ENCODE results near the gene ING3. TPM values are rescaled to one million over a fixed set of nuclear protein-coding genes. Genes with fewer than 3 reads are reported as not detected.
A peak's percentile ranks its signal among the peaks of the same experiment; 100 is the strongest.

The ING3 gene
- total and polyA plus RNA-seq, 9 of the 15 experiments (the other 6 are each of a cell fraction or from before 2014, with no cell fraction given): 22.8 to 233 (median 50.4) TPM

DNA sequence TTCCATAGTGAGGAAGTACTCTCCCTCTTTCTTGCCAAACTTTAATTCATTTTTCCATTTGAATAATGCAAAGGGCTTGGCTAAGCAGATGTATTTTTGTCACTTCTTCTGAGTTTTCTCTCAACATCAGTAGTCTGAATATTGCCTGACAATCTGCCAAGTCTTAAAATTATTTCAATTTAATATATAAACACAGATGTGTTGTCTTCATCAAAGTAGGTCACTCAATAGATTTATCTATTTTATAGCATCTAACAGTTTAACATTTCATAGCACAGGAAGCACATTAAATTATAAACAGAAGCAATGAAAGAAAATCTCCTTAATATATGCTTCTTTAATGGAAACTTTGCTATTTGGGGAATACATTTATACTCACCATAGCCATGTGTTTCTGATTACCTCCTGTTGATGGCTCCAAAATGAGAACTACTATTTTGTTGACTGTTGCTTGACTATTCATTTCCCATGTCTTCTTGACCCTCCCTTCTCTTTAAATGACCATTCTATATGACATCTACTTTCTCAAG is 42.5 kb downstream of the ING3 start (continued):
- TF ChIP-seq, protein P1, sequence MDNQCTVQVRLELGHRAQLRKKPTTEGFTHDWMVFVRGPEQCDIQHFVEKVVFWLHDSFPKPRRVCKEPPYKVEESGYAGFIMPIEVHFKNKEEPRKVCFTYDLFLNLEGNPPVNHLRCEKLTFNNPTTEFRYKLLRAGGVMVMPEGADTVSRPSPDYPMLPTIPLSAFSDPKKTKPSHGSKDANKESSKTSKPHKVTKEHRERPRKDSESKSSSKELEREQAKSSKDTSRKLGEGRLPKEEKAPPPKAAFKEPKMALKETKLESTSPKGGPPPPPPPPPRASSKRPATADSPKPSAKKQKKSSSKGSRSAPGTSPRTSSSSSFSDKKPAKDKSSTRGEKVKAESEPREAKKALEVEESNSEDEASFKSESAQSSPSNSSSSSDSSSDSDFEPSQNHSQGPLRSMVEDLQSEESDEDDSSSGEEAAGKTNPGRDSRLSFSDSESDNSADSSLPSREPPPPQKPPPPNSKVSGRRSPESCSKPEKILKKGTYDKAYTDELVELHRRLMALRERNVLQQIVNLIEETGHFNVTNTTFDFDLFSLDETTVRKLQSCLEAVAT (IDR thresholded peaks at IDR 0.05): 0 out of 4 replicates have a peak, but pooled peaks of 1 of the 2 experiments have one; percentile 19
- TF ChIP-seq, protein P2, sequence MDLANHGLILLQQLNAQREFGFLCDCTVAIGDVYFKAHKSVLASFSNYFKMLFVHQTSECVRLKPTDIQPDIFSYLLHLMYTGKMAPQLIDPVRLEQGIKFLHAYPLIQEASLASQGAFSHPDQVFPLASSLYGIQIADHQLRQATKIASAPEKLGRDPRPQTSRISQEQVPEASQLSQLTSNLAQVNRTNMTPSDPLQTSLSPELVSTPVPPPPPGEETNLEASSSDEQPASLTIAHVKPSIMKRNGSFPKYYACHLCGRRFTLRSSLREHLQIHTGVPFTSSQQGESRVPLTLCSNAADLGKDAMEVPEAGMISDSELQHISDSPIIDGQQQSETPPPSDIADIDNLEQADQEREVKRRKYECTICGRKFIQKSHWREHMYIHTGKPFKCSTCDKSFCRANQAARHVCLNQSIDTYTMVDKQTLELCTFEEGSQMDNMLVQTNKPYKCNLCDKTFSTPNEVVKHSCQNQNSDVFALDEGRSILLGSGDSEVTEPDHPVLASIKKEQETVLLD (IDR thresholded peaks at IDR 0.05): no peak
- no peak for TF ChIP-seq ZNF316 (IDR thresholded peaks at IDR 0.05)
- TF ChIP-seq, protein P3, sequence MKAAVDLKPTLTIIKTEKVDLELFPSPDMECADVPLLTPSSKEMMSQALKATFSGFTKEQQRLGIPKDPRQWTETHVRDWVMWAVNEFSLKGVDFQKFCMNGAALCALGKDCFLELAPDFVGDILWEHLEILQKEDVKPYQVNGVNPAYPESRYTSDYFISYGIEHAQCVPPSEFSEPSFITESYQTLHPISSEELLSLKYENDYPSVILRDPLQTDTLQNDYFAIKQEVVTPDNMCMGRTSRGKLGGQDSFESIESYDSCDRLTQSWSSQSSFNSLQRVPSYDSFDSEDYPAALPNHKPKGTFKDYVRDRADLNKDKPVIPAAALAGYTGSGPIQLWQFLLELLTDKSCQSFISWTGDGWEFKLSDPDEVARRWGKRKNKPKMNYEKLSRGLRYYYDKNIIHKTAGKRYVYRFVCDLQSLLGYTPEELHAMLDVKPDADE (conservative IDR thresholded peaks at IDR 0.05; ENCODE audit: control insufficient read depth, low read depth, low read length): no peak
- no peak for TF ChIP-seq POLR2G (IDR thresholded peaks at IDR 0.05; ENCODE audit: low read depth, low read length)
- TF ChIP-seq NCOA6 (IDR thresholded peaks at IDR 0.05): 0 out of 2 replicates have a peak, but pooled peaks have one; percentile 11
- no peak for TF ChIP-seq HNRNPLL (IDR thresholded peaks at IDR 0.05; ENCODE audit: low read depth, low read length, poor library complexity, severe bottlenecking)
- TF ChIP-seq MYNN (IDR thresholded peaks at IDR 0.05): peak; percentile 82
- TF ChIP-seq MYNN (CRISPR knock-in tag; IDR thresholded peaks at IDR 0.05): no peak
- no peak for TF ChIP-seq NR1H2 (CRISPR knock-in tag; IDR thresholded peaks at IDR 0.05)
- no peak for TF ChIP-seq ZNF224 (CRISPR knock-in tag; IDR thresholded peaks at IDR 0.05)
- TF ChIP-seq HDAC1 (IDR thresholded peaks at IDR 0.05): no peak; a peak in 1 of 4 replicates
- TF ChIP-seq KLF16 (IDR thresholded peaks at IDR 0.05): no peak
- TF ChIP-seq CBX8 (IDR thresholded peaks at IDR 0.05; ENCODE audit: borderline replicate concordance, extremely low read depth, low read depth, low read length, poor library complexity, severe bottlenecking): no peak
- TF ChIP-seq, protein P4, sequence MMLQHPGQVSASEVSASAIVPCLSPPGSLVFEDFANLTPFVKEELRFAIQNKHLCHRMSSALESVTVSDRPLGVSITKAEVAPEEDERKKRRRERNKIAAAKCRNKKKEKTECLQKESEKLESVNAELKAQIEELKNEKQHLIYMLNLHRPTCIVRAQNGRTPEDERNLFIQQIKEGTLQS (IDR thresholded peaks at IDR 0.05): no peak
- TF ChIP-seq, protein P4 (CRISPR knock-in tag; conservative IDR thresholded peaks at IDR 0.05): no peak
- TF ChIP-seq, protein P5, sequence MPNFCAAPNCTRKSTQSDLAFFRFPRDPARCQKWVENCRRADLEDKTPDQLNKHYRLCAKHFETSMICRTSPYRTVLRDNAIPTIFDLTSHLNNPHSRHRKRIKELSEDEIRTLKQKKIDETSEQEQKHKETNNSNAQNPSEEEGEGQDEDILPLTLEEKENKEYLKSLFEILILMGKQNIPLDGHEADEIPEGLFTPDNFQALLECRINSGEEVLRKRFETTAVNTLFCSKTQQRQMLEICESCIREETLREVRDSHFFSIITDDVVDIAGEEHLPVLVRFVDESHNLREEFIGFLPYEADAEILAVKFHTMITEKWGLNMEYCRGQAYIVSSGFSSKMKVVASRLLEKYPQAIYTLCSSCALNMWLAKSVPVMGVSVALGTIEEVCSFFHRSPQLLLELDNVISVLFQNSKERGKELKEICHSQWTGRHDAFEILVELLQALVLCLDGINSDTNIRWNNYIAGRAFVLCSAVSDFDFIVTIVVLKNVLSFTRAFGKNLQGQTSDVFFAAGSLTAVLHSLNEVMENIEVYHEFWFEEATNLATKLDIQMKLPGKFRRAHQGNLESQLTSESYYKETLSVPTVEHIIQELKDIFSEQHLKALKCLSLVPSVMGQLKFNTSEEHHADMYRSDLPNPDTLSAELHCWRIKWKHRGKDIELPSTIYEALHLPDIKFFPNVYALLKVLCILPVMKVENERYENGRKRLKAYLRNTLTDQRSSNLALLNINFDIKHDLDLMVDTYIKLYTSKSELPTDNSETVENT (CRISPR knock-in tag; IDR thresholded peaks at IDR 0.05): no peak
- TF ChIP-seq, protein P6, sequence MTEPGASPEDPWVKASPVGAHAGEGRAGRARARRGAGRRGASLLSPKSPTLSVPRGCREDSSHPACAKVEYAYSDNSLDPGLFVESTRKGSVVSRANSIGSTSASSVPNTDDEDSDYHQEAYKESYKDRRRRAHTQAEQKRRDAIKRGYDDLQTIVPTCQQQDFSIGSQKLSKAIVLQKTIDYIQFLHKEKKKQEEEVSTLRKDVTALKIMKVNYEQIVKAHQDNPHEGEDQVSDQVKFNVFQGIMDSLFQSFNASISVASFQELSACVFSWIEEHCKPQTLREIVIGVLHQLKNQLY (CRISPR knock-in tag; conservative IDR thresholded peaks at IDR 0.05): no peak
- TF ChIP-seq, protein P7, sequence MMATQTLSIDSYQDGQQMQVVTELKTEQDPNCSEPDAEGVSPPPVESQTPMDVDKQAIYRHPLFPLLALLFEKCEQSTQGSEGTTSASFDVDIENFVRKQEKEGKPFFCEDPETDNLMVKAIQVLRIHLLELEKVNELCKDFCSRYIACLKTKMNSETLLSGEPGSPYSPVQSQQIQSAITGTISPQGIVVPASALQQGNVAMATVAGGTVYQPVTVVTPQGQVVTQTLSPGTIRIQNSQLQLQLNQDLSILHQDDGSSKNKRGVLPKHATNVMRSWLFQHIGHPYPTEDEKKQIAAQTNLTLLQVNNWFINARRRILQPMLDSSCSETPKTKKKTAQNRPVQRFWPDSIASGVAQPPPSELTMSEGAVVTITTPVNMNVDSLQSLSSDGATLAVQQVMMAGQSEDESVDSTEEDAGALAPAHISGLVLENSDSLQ (IDR thresholded peaks at IDR 0.05): no peak
